H1 (cell line): ENCODE results near the gene GCAT.

Experiments used
- EP300 ChIP-seq, 2 experiments: IDR thresholded peaks; 1 replicate in 1 of 2; 2 replicates in 1 of 2; pipeline ENCODE4 v1.6.1; 2011 to 2012; ENCODE audit warnings: low read depth in 2 of 2, low read length in 2 of 2, mild to moderate bottlenecking in 2 of 2, borderline replicate concordance in 1 of 2, inconsistent platforms in 1 of 2, moderate library complexity in 1 of 2
- NANOG ChIP-seq: IDR thresholded peaks from 2 replicates; pipeline ENCODE4 v1.6.1; 2011; ENCODE audit warnings: low read length, low read depth, mild to moderate bottlenecking, inconsistent platforms; ENCODE audit not compliant: insufficient read depth, poor library complexity, severe bottlenecking
- POLR2AphosphoS5 ChIP-seq: IDR thresholded peaks from 2 replicates; pipeline ENCODE4 v1.6.1; 2011; ENCODE audit warnings: low read depth, low read length
- SP1 ChIP-seq: IDR thresholded peaks from 2 replicates; pipeline ENCODE4 v1.6.1; 2011; ENCODE audit warnings: low read depth, low read length
- TAF7 ChIP-seq: optimal IDR thresholded peaks from 2 replicates; pipeline ENCODE3; 2011; ENCODE audit warnings: low read depth, mild to moderate bottlenecking, inconsistent platforms, low read length, moderate library complexity, borderline replicate concordance
- YY1 ChIP-seq: IDR thresholded peaks from 2 replicates; pipeline ENCODE4 v1.6.1; 2011; ENCODE audit warnings: low read depth, mild to moderate bottlenecking, low read length
- TF ChIP-seq, protein P1 (sequence below): IDR thresholded peaks from 2 replicates; pipeline ENCODE4 v1.6.1; 2012; ENCODE audit warnings: low read length, inconsistent platforms
- TF ChIP-seq, protein P2 (sequence below): IDR thresholded peaks from 2 replicates; pipeline ENCODE4 v1.6.1; 2011; ENCODE audit warnings: low read depth, mild to moderate bottlenecking, low read length; ENCODE audit not compliant: insufficient read depth

DNA sequence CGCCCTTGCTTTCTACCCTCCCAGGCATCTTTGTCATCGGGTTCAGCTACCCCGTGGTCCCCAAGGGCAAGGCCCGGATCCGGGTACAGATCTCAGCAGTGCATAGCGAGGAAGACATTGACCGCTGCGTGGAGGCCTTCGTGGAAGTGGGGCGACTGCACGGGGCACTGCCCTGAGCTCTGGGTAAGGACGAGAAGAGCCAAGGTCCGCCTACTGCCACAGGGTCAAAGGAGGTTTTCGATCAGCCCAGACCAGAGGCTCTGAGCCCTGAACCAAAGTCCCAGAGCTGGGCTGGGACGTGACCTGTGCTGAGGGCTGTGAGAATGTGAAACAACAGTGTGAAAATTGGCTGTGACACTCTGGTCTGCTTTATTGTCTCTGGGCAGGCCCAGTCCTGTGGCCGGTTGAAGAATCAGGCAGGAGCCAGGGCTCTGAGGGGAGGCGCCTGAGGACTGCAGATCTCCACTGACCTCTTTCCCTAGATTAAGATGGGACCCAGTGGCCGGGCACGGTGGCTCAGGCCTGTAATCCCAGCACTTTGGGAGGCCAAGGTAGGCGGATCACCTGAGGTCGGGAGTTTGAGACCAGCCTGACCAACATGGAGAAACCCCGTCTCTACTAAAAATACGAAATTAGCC, 8.9 kb downstream of the GCAT start:
- TF ChIP-seq, protein P1, sequence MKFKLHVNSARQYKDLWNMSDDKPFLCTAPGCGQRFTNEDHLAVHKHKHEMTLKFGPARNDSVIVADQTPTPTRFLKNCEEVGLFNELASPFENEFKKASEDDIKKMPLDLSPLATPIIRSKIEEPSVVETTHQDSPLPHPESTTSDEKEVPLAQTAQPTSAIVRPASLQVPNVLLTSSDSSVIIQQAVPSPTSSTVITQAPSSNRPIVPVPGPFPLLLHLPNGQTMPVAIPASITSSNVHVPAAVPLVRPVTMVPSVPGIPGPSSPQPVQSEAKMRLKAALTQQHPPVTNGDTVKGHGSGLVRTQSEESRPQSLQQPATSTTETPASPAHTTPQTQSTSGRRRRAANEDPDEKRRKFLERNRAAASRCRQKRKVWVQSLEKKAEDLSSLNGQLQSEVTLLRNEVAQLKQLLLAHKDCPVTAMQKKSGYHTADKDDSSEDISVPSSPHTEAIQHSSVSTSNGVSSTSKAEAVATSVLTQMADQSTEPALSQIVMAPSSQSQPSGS = no peak
- no peak for TF ChIP-seq SP1
- TF ChIP-seq POLR2AphosphoS5 = no peak
- TF ChIP-seq, protein P2, sequence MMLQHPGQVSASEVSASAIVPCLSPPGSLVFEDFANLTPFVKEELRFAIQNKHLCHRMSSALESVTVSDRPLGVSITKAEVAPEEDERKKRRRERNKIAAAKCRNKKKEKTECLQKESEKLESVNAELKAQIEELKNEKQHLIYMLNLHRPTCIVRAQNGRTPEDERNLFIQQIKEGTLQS = no peak
- TF ChIP-seq NANOG = no peak
- no peak for TF ChIP-seq TAF7
- no peak for TF ChIP-seq EP300 (IDR thresholded peaks at IDR 0.05; ENCODE audit: borderline replicate concordance in 1 of 2, low read depth in 2 of 2, low read length in 2 of 2)
- TF ChIP-seq YY1 = no peak
